ENCODE measurements around the gene IL18RAP.

IL18RAP gene

DNA sequence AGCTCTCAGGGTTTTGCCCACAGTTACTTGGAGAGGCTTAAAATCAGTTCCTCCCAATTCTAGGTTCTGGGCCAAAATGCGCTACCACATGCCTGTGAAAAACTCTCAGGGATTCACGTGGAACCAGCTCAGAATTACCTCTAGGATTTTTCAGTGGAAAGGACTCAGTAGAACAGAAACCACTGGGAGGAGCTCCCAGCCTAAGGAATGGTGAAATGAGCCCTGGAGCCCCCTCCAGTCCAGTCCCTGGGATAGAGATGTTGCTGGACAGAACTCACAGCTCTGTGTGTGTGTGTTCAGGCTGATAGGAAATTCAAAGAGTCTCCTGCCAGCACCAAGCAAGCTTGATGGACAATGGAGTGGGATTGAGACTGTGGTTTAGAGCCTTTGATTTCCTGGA lies 29.0 kb downstream of the IL18RAP start:
- no peak for DNase-seq (ENCODE audit: low read depth in 2 of 3, low spot score in 1 of 3)

DNA sequence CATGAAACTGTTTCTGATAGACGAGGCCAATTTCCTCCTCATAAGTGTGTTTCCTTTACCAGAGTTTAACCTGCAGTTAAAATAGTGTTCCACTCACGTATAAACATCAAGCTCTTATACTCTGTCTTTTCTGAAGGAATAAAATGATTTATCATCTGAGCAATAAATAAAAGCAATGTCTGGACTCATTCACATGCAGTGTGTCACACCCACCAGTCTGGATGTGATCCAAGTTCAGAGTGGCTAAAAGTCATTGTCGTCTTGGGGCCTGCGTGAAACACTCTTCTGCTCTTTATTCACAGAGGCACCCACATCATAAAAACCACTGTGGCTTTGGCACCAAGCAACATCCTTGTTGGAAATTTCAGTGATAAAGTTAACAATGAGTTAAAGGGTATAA lies 30.5 kb downstream of the IL18RAP start:
- DNase-seq (ENCODE audit: low read depth in 2 of 3, low spot score in 1 of 3): no peak

DNA sequence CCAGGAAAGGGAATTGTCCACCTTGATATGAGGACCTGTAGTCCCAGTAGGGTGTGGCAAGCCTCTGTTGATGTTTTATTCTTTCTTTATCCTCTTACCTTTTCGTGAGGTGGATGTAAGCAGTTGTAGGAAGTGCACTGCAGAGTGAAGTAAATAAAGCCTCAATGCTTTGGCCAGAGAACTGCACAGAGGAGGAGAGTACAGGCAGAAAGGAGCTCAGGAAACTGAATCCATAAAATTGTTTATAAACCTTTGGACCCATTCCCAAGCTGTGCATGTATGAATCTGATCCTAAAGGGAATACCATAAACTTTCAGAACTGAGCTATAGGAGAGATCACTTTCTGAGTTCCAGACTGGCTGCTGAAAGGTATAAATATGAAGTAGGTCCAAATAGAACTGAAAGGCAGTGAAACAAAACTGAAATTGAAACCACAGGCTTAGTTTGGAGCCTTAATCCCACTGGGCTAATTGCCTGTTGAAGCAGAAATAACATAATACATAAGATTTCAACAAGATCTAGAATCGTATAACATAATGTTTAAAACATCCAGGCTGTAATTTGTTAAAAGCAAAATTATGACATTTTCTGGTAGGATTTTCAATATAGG lies 32.2 kb downstream of the IL18RAP start:
- no peak for DNase-seq (ENCODE audit: low read depth in 2 of 3, low spot score in 1 of 3)

DNA sequence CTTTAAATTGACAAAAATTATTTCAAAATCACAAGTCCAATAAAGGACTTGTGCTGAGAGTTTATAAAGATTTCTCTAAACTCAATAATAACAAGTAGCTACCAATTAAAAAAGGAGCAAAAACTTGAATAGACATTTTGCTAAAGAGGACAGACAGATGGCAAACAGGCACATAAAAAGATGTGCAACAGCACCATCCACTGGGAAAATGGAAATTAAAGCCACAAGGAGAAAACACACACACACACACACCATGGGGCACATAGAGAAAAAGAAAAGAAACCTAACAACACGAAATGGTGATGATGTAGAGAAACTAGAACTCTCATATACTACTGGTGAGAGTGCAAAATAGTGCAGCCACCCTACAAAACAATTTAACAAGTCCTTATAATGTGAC lies 37.5 kb downstream of the IL18RAP start:
- no peak for DNase-seq (ENCODE audit: low read depth in 2 of 3, low spot score in 1 of 3)

DNA sequence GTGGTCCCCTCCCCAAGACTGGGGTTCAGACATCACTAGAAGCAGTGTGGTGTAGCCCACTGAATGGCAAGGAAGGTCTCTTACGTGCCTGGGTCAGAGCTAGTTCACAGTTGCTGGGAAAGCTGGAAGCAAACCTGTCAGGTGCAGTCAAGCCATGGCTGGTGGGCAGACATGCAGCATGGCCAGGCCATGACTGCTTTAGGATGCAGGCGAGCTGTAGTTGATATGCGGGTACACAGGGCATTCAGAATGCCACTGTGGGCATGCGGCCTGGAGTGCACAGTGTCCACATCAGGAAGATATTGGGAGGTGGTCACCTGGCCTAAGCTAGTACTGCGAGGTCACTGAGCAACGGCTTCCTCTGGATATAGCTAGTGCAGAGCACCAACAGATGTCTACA lies 38.2 kb downstream of the IL18RAP start:
- no peak for DNase-seq (ENCODE audit: low read depth in 2 of 3, low spot score in 1 of 3)

- no peak for DNase-seq (ENCODE audit: low read depth in 2 of 3, low spot score in 1 of 3)
These were observed 40.2 kb downstream of the IL18RAP start for GRCh38 chr2:102463160-102463559.

DNA sequence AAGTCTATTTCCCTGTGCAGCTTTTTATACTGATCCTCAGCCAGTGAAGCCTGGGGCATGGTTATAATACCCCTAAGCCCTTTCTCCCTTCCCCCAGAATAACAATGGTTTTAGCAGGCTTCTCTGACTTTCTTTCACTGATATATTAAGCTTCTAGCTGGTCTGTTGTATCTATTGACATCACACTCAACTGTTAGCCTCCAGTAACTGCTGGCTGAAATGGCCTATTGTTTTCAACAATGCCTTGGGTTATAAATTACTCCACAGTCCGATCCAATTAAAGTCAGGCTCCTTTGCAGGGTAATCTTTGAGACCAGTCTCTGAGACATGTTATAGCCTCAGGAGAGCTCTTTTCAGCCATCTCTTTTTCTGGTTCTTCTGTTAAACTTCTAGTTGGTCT lies 47.2 kb downstream of the IL18RAP start:
- DNase-seq (ENCODE audit: low read depth in 2 of 3, low spot score in 1 of 3): no peak

DNA sequence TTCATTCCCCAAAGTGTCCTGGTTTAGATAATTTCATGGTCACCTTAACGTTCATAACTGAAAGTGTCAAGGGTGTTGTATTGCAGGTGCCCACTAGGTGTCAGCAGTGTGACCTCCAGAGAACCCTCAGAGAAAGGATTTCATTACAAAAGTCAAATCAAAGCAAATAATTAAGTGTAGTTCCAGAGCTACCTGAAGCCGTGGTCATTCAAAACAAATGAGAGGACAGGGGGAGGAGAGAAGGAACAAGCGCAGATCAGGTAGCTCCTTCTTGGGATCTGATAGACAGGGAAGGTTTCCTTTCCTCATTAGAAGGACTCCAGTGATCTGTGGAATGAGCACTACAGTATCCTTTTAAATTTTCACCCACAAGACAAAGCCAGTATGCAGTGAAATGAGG lies 50.1 kb downstream of the IL18RAP start, which contains the start of gene SLC9A4:
Gene SLC9A4, plus strand, starts transcription at position 207 of the 400 bp plus-strand sequence. CDS start 534 bp downstream, outside the sequence.
- DNase-seq (ENCODE audit: low read depth in 2 of 3, low spot score in 1 of 3): peak; percentile 20 to 56 (median 51)

- DNase-seq (ENCODE audit: low read depth in 2 of 3, low spot score in 1 of 3): no peak
These were observed 50.7 kb downstream of the IL18RAP start for GRCh38 chr2:102473631-102474030.

DNA sequence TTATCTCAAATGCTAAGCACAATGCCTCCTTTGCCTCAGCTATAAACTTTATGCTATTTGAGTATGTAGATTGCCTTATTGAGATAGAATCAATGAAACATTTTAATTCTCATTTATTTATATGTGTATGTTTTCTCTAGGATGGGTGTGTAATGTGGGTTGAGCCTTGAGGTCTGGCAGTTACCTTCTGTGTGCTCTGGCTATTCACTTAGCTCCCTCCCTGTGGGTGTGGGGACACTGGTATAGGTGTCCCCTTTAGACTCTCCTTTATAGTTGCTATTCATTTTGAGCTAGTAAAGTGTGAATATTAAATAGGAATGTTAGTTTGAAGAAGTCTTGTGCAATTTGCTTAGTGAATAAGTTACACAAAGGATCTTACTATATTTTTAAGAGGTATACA lies 51.8 kb downstream of the IL18RAP start:
- no peak for DNase-seq (ENCODE audit: low read depth in 2 of 3, low spot score in 1 of 3)

- no peak for DNase-seq (ENCODE audit: low read depth in 2 of 3, low spot score in 1 of 3)
These were observed 55.9 kb downstream of the IL18RAP start for GRCh38 chr2:102478686-102479470.

- DNase-seq (ENCODE audit: low read depth in 2 of 3, low spot score in 1 of 3): no peak
These were observed 57.6 kb downstream of the IL18RAP start for GRCh38 chr2:102480285-102481195.

DNA sequence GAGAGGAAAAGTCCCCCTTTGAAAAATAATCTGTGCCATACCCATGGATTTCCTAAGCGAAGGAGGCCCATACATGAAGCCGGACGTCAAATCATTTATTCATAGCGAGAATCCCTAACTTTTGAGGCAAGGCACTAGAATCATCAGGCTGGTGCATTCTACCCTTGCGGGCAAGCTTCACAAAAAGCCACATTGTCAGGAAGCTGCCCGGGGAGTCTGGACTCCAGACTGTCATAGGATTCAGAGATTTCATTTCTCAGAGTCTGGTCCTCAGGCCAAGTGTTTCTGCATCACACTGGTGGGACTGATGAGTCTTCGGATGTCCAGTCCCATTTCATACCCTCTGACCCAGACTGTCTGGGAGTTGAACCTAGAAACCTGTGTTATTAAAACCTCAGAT lies 59.0 kb downstream of the IL18RAP start:
- DNase-seq (ENCODE audit: low read depth in 2 of 3, low spot score in 1 of 3): no peak

DNA sequence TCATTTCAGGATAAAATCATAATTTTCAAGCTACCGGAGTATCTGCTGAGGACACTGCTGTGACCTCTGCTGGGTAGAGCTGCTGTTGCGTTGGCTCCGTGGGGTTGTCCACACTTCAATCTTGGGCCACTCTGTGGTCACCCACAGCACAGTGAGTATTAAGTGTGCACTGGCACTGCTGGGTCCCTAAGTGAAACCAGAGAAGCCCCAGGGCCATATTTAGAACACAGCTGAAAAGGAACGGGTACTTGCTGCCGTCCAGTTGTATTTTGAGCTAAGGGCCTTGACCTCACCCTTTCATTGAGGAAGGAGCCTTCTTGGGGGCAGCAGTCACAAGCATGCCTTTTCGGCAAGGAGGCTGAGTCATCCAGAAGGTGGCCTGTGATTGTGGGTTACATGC lies 60.1 kb downstream of the IL18RAP start:
- no peak for DNase-seq (ENCODE audit: low read depth in 2 of 3, low spot score in 1 of 3)

GRCh38 chr2:102484310-102485061 lies 61.5 kb downstream of the IL18RAP start:
- no peak for DNase-seq (ENCODE audit: low read depth in 2 of 3, low spot score in 1 of 3)

GRCh38 chr2:102485147-102485785 lies 62.3 kb downstream of the IL18RAP start:
- DNase-seq (ENCODE audit: low read depth in 2 of 3, low spot score in 1 of 3): no peak

- no peak for DNase-seq (ENCODE audit: low read depth in 2 of 3, low spot score in 1 of 3)
These were observed 64.2 kb downstream of the IL18RAP start for GRCh38 chr2:102486941-102487702.

GRCh38 chr2:102487761-102488462 lies 65.0 kb downstream of the IL18RAP start:
- no peak for DNase-seq (ENCODE audit: low read depth in 2 of 3, low spot score in 1 of 3)

GRCh38 chr2:102489646-102490045 lies 66.7 kb downstream of the IL18RAP start:
- no peak for DNase-seq (ENCODE audit: low read depth in 2 of 3, low spot score in 1 of 3)

All from stimulated activated CD4-positive, alpha-beta T cell treated with anti-CD3 and anti-CD28 coated beads, Interleukin-12 subunit alpha, Interleukin-12 subunit beta, amount 100 ng/mL, for 48 hours (primary cell).